Occipital lobe (tissue), 2 donors: ENCODE results near the gene NKAIN2. TPM values are rescaled to one million over a fixed set of nuclear protein-coding genes. Genes with fewer than 3 reads are reported as not detected.
"Not testable (repeated sequence)": the region's sequence is repeated elsewhere in the genome, so short reads cannot be mapped to it uniquely, and the experiment has no call there.

Source experiments
- DNase-seq: peaks from one replicate; lab custom pipeline; 2025; lab: John Stamatoyannopoulos, UW
- total RNA-seq: library from RNA; depleted of rRNA; stranded (reverse); fragments of >200 nt; gene quantifications from one replicate; pipeline ENCODE4 v1.2.3, GENCODE V29; 2014

The NKAIN2 gene
- total RNA-seq, 1 donor from 2014 or later, result 130 TPM

DNA sequence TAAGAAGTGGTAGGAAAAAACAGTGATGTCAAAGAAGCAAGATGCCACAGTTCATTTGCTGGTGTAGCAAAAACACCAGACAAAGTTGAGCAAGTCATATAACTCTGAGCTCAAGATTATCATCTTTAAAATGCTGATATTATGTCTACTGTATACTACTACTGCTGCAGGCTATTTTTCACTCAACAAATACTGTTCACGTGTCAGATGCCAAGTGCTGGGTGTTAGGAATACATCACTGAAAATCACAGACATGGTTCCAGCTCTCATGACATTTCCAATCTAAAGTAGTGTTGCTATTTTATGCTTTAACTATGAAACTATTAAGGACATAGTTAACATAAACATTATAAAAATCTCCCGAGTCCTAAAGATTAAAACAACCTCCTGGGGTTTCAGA lies 163.0 kb downstream of the NKAIN2 start:
- DNase-seq, result no peak

DNA sequence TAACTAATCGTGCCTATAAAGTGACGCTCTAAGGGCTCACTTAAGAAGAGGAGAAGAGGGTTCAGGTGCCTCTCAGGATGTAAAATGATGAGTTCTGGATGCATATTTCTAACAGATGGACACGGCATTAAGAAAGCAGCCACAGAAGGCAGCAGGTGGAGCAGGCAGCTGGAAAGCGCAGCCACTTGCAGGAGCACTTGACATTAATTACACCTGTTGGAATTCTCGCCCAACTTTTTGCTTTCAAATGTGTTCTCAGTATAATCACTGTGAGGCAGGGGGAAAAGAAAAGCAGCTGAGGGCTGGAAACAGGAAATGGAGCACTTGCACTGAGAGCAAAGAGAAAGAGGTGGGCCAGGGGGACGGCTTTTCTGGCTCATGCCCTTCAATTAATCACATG lies 164.2 kb downstream of the NKAIN2 start:
- DNase-seq, result no peak

DNA sequence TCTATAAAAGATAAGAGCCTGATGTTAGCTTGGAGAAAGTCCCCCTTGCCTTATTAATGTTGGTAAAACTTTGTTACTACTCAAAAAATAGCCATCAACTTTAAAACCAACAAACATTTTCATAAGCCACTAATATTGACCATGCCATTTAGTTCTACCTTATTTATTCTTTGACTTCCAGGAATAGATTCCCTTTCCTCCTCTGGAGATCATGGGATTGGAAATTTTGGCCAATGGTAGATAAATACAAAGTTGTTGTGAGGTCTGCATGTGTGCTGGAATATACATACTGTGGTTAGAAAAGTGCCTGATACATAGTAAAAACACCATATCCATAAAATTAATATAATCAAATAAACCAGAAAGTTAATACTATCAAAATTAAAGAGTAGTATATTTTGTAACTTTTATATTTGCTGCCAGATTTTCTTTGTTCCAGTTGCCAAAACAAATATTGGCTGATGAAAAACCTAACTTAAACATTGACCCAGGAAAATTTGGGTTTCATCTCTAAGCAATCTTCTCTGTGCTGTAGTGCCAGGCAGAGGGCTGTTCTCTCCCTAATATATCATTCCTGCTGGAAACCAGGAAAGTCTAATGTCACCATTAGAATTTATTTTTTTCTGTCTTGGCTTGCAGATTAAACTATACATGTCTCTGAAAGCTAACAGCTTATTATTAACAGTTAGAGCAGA lies 169.1 kb downstream of the NKAIN2 start:
- DNase-seq, result no peak

DNA sequence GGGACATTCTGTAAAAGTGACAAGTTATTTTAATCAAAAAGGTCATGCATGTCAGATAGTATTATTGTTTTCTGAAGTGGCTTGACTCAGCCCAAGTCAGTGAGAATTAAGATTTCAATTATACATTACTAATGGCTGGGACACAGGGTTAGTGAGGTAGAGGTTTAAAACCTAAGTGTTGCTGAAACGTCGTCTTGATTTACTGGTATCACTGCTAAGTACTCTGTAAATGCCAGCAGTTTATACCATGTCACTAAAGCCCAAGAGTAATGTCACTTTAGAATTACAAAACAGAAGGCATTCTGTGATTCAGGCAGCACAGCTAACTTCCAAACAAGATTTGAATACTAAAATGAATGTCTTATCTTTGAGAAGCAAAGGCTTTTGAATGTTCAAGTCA lies 176.6 kb downstream of the NKAIN2 start:
- DNase-seq, result no peak

DNA sequence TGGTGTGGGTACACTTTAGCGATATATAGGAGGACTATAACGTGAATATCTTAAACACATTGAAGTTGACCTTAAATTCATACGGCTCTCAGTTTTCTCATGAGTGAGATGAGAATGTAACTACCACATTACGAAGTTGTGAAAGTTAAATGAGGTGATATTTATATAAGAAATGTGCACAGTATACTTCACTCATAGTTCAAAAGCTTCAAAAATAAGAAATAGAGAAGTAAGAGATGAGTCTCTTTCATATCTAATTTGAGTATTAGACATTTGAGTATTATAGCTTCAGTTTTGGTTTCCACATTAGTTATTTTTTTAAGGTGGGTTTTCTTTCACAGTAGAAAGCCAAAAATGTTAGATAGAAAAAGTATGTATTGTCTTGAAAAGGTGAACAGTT lies 183.3 kb downstream of the NKAIN2 start:
- DNase-seq, result no peak

DNA sequence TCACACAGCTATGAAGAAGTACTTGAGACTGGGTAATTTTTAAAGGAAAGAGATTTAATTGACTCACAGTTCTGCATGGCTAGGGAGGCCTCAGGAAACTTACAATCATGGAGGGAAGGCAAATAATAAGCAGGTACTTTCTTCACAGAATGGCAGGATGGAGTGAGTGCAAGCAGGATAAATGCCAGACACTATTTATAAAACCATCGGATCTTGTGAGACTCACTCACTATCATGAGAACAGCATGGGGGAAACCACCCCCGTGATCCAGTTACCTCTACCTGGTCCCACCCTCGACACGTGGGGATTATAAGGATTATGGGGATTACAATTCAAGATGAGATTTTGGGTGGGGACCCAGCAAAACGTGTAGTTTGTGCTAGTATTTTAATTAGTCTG lies 186.3 kb downstream of the NKAIN2 start:
- not testable (repeated sequence) for DNase-seq

DNA sequence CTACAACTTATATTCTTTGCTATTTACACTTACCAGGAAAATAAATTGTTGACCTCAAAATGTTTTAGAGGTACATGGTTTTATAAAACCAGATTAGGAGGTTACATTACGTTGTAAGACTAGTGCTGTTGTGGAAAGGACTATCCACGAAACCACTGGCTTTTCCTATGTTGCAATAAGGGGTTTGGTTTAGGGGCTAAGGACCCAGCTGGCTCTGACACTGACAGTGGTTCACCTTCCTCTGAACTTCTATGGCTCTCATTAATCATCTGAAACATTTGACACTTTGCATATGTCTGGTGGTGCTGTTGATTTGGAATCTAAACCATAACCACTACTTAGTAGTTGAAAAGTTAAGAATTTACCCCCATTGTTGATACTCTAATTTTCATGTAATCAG lies 186.7 kb downstream of the NKAIN2 start:
- DNase-seq, result no peak

DNA sequence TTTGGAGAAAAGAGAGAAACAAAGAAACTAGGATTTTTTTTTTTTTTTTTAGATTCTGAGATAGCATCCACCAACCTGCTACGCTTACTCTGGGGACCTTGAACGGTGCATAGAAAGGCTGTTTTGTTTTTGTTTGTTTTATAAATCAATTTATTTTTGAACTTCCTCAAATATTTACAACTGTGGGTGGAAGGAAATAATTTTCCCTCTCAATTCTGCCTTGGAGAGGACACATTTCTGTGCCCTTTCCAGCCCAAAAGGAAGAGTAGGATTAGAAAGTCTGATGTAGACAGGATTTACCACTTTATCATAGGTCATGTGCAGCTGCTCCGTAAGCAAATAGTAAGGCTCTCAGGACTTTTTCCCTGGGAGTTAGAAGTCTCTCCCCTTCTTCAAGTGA lies 190.5 kb downstream of the NKAIN2 start:
- DNase-seq, result no peak

DNA sequence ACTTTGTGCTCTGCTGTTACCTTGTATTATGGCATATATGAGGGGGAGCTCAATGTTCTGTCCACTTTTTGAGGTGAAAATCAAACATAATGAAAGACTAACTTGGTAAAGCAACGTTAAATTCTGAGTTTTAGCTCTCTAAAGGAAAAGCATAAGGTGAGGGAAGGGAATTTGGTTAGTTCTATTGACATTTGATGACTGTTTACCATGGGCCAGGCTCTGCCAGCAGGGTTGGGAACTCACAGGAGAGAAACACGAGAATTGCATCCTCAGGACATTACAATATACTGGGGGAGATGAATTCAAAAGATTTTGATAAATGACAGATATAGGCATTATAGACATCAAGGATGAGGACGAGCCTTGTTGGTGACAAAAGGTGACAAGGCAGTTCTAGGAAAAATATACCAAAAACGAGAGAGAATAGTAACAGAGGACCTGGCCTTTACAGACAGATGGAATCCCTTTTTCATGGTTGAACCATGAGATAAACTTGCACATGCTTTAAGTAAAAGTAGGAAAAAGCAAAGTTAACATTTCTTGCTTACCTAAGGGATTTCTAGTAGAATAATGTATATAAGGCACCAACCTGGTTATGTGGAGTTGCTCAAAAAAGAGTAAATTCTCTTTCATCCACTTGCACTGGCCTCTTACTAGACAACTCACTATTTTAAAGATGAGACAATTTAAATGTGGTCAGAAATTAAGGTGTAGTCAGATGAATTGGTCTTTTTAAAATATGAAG lies 191.4 kb downstream of the NKAIN2 start:
- DNase-seq, result no peak

DNA sequence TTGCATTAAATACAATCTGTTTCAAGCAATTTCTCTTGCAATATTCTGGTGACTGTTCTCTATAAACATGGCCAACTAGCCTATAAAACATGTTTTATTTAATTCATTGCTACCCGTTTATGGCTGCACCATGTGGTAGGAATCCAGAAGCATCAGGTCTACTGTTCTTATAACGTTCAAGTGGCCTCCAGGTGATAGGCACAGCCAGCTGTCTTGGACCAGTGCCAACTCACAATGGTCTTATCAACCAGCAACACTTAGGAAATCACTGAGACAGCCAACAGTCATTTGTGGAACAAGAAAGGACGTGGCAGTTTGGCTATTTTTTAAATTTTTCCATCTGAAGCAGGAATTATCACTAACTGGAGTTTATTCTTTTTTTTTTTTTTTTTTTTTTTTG lies 193.6 kb downstream of the NKAIN2 start:
- no peak for DNase-seq

DNA sequence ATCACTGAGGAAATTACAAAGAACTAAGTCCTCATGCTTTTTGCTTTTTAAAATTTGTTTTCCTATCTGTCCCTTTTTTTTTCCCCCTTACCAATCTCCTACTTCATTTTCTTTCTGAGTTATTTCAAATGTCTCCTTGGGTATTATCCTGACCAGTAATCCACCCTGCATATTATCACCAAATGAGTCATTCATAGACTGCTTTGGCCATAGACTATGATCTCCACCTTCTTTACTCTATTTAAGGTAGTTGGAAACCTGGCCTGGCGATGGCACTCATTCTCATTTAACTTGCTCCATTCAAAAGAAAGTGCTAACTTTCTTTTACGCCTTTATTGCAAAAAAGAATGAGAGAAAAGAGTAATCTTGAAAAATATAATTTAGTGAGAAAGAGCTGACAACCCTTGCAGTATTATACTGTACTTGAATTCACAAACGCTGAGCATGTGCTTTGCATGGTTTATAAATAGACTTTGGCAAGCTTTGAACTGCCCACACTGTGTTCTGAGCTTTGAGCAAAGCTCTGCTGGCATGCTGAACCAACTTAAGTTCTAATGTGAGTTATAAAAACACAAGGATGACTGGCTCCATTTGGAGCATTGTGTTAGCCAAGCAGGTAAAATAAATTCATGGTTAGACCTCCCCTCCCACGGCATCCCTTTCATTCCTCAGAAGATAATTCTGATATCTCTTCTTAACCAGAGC lies 198.9 kb downstream of the NKAIN2 start:
- DNase-seq, result peak; percentile 15

DNA sequence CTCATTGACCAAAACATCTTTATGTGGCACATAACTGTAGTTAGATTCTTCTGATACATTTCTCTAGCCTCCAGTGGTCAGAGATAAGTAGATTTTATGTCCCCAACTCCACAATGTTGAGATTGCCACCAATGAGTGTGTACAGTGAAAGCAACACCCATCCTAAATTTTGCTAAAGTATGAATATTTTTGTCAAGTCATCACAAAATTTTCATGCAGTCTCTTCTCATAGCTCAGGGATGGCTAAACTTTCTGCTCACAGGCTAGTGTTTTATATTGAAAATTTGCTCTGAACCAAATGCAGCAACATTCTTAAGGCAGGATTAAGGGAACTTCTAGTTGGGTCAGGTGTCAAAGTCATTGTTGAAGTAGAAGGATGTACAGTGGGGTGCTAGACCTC lies 203.6 kb downstream of the NKAIN2 start:
- DNase-seq, result no peak

DNA sequence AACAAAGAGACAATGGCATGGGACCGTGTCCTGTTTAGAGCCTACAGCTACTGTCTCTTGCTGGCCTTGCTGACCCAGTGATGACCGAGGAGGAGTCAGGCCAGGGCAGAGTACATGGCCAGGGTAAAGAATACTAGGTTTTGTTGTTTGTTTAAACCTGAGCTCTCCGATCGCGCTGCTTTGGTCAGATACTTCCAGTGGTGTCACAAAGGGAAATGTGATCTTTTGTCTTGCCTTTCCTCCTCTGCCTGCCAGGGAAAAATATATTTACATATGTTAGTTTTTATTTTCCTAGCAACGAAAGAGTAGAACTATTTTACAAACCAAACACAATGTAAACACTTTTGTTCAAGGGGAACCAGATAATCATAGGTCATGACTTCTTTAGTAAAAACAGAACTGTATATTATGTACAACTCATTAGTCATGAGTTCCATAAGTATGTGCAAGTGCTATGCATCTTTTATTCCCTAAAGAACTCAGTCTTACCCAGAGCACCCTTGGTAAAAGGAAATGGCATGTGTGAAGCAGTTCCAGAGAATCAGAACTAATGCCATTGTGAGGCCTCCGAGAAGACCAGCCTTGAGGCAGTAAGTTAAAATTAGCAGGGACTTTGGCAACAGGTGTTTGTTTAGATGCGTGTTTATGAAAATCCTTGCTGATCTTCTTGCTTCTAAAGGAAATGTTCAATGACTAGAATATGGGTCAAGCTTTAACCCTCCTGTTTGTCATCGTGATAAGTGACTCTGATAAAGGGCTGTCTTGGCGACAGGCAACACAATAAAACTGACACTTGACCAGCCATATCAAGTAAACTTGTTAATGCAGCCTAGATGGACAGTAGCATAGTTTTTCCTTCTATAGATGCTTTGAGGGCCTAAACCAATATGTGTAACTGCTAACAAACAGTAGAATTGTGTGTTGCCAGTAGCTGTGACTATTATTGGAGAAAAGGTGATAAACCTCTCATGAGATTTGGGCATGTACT lies 204.6 kb downstream of the NKAIN2 start:
- DNase-seq, result no peak

DNA sequence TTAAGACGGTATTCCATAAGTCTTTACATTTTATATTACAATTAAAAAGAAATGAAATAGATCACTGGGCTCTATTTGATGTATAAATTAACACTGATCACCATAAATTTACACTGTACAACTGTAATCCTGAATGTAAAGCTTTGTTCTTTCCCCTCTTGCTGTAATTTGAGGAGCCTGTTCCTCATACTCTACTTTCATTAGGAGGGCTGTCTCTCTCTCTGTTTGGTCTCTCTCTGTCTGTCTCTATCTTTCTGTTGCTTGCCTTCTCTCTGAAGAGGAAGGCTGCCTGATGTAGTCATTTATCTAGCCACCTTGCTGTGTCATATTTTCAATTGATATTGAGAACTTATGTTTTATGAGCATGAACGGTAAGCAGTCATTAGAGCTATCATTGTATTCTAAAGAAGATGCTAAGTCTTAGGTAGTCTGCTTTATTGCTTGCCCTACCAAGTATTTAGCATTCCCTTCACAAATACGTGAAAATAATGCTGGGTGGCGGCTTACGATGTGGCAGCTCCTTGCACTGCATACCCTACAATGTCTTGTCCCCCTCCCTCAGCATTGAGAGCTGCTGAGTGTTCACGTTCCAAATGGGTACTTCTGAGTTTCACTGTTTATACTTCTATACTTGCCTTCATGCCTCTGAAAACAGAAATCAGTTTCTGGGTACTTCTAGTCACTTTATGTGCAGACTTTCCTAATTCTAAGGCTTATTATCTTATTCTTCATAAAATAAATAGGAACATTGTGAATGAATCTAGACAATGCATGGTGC lies 205.5 kb downstream of the NKAIN2 start:
- DNase-seq, result no peak

DNA sequence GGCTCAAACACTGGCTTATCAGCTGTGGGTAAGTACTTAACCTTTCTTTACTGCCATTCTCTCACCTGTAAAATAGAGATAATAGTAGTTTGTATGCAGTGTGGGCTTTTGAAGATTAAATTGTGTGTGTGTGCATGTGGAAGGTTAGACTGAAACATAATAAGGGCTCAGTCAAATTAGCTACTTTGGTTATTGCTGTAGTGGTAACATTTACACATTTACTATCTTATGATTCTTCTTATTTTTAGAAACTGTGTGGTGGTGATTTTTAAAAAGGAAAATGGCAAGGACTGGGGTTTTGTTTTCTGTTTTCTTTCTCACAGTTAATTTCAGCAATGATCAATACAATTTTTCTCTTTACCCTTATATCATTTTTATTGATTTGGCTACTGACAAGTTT lies 206.9 kb downstream of the NKAIN2 start:
- DNase-seq, result no peak

DNA sequence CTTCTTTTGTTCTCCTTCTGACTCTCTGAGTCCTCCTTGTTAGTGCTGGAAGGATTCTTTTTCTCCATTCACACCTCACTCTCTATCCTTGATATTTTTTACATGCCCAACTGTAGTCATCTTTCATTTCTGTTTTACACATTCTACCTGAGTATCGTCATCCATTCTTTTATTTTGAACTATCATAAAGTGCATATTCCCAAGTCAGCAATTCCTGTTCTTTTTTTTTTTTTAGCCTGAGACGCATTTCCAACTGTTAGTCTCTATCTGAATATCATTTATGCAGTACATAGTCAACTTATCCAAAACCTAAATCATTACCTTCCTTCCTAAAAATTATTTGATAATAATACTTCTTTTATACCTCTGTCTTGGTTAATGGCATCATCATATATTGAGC lies 207.5 kb downstream of the NKAIN2 start:
- no peak for DNase-seq

DNA sequence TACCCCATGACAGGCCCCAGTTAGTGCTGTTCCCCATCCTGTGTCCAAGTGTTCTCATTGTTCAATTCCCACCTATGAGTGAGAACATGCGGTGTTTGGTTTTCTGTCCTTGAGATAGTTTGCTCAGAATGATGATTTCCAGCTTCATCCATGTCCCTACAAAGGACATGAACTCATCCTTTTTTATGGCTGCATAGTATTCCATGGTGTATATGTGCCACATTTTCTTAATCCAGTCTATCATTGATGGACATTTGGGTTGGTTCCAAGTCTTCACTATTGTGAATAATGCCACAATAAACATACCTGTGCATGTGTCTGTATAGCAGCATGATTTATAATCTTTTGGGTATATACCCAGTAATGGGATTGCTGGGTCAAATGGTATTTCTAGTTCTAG lies 218.4 kb downstream of the NKAIN2 start:
- not testable (repeated sequence) for DNase-seq

DNA sequence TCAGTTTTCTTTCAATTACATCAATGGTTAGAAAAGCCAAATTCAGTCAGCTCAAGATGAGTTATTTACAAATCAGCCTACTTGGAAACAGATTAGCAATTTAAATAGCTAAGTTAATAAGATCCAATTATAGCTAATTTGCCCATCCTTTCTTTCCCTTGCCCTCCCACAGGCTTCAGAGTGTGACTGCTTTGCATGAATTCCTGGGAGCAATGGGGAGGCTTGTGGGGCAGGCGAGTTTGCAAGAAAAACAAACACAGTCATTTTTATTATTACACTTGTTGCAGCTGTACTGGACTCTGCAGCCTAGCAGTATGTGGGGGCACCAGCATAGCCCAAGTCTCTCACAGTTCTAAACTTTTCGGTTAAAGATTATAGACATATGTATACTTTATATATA lies 219.0 kb downstream of the NKAIN2 start:
- DNase-seq, result no peak

DNA sequence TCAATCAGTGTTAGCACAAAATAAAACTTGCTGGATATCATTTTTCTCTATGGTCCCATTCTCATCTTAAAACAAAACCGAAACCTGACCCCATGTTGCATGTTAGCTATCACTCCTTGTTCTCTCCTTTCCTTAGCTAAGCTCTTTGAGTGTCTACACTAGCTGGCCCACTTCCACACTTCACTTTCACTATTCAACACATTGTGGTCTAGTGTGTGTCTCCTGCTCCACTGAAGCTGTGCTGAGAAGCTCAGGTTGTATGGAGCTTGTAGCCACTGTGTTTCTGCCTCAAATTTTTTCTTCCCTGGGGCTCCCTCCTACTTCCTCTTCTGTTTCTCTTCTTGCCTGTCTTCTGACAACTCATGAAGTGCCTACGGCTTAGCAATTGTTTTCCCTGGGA lies 223.0 kb downstream of the NKAIN2 start:
- no peak for DNase-seq

DNA sequence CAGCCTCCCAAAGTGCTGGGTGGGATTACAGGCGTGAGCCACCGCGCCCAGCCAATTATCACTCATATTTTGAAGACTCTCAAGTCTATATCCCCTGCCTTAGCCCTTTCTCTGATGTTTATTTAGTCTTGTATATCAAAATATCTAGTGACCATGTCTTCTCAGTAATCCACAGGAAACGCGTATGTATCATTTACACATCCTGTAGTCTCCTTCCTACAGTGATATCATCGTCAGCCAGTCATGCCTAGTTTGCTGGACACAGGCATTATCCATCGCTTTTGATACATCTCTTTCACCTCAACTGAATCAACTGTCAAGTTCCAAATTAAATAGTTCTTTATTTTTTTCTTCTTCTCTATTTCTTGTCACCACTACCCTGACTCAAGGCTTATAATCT lies 223.7 kb downstream of the NKAIN2 start:
- no peak for DNase-seq

DNA sequence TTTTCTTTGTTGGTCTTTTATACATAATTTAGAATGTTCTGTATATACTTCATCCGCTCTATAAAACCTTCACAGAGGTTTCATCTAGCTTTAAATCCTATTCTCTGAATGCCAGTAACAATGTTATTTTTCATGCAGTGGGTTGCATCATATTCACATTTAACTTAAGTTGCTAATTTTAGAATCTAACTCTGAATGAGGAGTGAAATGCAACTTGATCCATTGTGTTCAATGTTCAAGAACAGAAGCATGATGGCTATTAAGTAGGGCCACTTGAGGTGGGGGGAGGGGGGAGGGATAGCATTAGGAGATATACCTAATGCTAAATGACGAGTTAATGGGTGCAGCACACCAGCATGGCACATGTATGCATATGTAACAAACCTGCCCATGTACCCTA lies 224.5 kb downstream of the NKAIN2 start:
- no peak for DNase-seq
